AG04450 (cell line): ENCODE measurements around the gene KRT38. TPM values are rescaled to one million over a fixed set of nuclear protein-coding genes. Genes with fewer than 3 reads are reported as not detected.

Experiments used
- CTCF ChIA-PET: fragments of 300-600, 350-600 bp; formaldehyde crosslinking; extraction: SDS; loops from one replicate; lab custom pipeline; 2022; ENCODE audit warnings: antibody characterized with exemption, inconsistent platforms; lab: Charles Lee
- POLR2A ChIA-PET: fragments of 350-600 bp; formaldehyde crosslinking; extraction: SDS; loops from one replicate; lab custom pipeline; 2021; ENCODE audit warnings: antibody characterized with exemption, inconsistent platforms; lab: Yijun Ruan, JAX
- DNase-seq: peaks from one replicate; pipeline ENCODE4 v3.0.0-alpha.2; 2011; ENCODE audit warnings: low read depth, low spot score
- H3K27ac ChIP-seq: one replicate; pipeline ENCODE4 v1.5.1; 2012; ENCODE audit warnings: low read depth, low read length, control low read depth
- H3K27me3 ChIP-seq: one replicate; pipeline ENCODE4 v1.6.0; 2012; ENCODE audit warnings: low read length; ENCODE audit not compliant: control insufficient read depth, insufficient read depth
- H3K4me3 ChIP-seq: 2 replicates; pipeline ENCODE4 v1.5.1; 2011; ENCODE audit warnings: mild to moderate bottlenecking, low read depth, low read length, control low read depth
- H3K9me3 ChIP-seq: 2 replicates; pipeline ENCODE4 v1.5.1; 2012; ENCODE audit warnings: low read length; ENCODE audit not compliant: control insufficient read depth, insufficient read depth
- polyA plus RNA-seq: library from polyadenylated mRNA; depleted of rRNA; stranded (reverse); fragments of >200 nt; gene quantifications from 2 replicates; pipeline ENCODE4 v1.2.3, GENCODE V29; 2011
- TF ChIP-seq, protein P1 (sequence below): IDR thresholded peaks from 2 replicates; pipeline ENCODE4 v1.5.1; 2011; ENCODE audit warnings: low read depth, low read length, control low read depth, inconsistent platforms

The KRT38 gene
- polyA plus RNA-seq, 1 experiment: 0.11 TPM

DNA sequence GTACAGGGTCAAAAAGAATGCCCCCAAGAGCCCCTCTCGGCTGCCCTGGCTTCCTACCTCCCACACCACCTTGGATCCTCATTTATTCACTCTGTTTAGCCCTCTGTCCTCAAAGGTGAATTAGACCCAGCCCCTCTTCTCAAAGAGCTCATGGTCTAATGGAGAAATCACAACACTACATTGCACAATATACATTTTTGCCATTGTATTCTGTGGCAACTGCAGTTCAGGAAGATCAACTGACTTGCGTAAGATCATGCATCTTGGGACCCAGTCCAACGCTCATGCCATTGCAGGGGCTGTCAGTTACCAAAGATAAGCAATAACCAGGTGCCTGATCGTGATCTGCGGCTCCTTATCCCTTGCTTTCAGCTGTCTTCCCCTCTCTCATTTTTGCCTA is 1.4 kb downstream of the KRT38 start:
- POLR2A ChIA-PET: no interaction called here
- H3K27me3 ChIP-seq: peaks cover 6% of the 10 kb centered on the region
- no peak overlapping the region for H3K27ac ChIP-seq
- CTCF ChIA-PET: interaction anchor here (1.1 kb wide), 1 partner anchor 110 kb away, joined by 4 read pairs; no protein-coding TSS in a partner anchor
- TF ChIP-seq, protein P1, sequence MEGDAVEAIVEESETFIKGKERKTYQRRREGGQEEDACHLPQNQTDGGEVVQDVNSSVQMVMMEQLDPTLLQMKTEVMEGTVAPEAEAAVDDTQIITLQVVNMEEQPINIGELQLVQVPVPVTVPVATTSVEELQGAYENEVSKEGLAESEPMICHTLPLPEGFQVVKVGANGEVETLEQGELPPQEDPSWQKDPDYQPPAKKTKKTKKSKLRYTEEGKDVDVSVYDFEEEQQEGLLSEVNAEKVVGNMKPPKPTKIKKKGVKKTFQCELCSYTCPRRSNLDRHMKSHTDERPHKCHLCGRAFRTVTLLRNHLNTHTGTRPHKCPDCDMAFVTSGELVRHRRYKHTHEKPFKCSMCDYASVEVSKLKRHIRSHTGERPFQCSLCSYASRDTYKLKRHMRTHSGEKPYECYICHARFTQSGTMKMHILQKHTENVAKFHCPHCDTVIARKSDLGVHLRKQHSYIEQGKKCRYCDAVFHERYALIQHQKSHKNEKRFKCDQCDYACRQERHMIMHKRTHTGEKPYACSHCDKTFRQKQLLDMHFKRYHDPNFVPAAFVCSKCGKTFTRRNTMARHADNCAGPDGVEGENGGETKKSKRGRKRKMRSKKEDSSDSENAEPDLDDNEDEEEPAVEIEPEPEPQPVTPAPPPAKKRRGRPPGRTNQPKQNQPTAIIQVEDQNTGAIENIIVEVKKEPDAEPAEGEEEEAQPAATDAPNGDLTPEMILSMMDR: no peak
- no peak for DNase-seq
- no peak overlapping the region for H3K4me3 ChIP-seq
- H3K9me3 ChIP-seq: peaks cover 9% of the 10 kb centered on the region; the same call in 1 of the 2 replicates

DNA sequence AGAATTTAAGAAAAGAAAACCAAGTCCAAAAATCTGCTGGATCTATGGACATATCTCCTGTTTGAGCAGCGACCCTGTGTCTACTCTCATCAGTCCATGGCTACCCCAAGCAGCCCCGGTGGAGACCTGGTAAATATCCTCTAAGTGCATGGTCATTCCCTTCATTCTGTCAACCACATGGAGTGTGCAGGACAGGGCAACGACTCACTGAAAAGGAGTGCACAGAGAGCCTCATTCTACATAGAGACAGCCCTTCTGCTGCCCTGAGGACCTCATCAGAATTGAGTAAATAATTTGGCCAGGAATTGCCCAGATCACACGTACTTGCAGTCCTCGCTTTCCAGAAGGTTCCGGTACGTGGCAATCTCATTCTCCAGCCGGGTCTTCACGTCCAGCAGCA is 3.0 kb downstream of the KRT38 start:
- Histone ChIP-seq H3K27ac (no peak overlapping the region), H3K27me3 (peaks cover 6% of the 10 kb centered on the region), H3K4me3 (no peak overlapping the region), H3K9me3 (peaks cover 9% of the 10 kb centered on the region; the same call in 1 of the 2 replicates)
- TF ChIP-seq, protein P1: no peak
- ChIA-PET POLR2A (no interaction called here), CTCF (no interaction called here)
- DNase-seq: no peak

DNA sequence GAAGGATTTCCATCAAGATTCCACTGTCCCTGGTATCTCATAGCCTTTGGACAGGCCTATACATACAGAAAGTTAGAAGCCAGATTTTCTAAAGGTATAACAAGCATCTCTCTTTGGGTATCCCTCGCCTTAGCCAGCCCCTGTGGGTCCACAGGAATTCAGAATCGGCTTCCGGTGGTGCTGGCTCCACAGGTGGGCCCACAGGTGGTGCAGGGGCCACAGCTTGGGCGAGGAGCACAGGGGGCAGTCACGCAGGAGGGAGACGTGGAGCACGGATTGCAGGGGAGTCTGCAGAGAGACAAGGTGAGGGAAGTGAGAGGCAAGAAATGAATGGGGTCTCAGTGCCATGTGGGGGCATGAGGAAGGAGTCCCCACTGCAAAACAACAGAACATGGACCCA is 3.5 kb downstream of the KRT38 start:
- no peak overlapping the region for H3K27ac ChIP-seq
- POLR2A ChIA-PET: no interaction called here
- no peak overlapping the region for H3K4me3 ChIP-seq
- no peak for DNase-seq
- TF ChIP-seq, protein P1: no peak
- peaks cover 6% of the 10 kb centered on the region for H3K27me3 ChIP-seq
- CTCF ChIA-PET: no interaction called here
- peaks cover 9% of the 10 kb centered on the region; the same call in 1 of the 2 replicates for H3K9me3 ChIP-seq

DNA sequence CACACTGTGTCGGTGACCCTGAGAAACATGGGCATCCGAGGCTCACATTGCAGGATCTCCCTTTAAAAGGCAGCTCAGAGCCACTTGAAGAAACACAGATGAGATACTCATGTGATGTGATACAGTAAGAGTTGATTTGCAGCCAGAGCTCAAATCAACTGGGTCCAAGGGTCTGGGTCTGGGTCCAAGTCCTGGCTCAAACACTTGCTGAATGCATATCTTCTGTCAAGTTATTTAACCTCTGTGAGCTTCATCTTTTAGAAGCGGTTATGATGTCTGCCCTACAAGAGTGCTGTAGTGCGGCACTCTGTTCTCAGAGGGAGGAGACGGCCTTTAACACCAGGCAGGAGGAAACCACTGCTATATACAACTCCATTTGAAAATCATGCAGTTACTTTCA is 6.4 kb downstream of the KRT38 start:
- TF ChIP-seq, protein P1: no peak

DNA sequence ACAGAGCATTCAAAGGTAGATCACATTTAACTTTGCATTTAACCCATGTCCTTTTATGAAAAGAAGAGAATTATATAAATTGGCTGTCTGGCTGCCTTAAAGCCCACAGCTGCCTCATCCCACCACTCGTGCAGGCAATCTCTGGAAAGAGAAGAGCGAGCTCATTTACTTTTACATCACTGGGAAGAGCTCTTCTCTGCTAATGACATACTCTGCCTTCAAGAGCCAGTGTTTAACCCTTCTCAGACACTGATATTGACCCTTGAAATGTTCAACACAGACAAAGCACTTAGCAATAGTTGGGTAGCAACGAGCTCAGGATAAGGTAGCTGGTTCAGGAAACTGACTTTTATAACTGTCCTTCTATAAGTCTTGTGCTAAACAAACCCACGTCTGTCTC is 6.8 kb downstream of the KRT38 start:
- CTCF ChIA-PET: interaction anchor here (0.9 to 1.4 kb wide), 3 partner anchors 115 to 524 kb away, joined by 3 read pairs; no protein-coding TSS in a partner anchor

More for the DNA sequence above, 6.4 kb downstream of the KRT38 start:
- H3K27ac ChIP-seq: no peak overlapping the region
- peaks cover 4% of the 10 kb centered on the region for H3K27me3 ChIP-seq
- no peak overlapping the region for H3K4me3 ChIP-seq
- ChIA-PET CTCF (interaction anchor here (1.1 to 1.4 kb wide), 2 partner anchors 114 to 115 kb away, joined by 3 read pairs; no protein-coding TSS in a partner anchor), POLR2A (interaction anchor here (0.6 kb wide), 1 partner anchor 167 kb away, joined by 3 read pairs; no protein-coding TSS in a partner anchor)
- peaks cover 5% of the 10 kb centered on the region; the same call in 1 of the 2 replicates for H3K9me3 ChIP-seq
- DNase-seq: no peak

More for the DNA sequence above, 6.8 kb downstream of the KRT38 start:
- TF ChIP-seq, protein P1: no peak
- no peak for DNase-seq
- H3K9me3 ChIP-seq: peaks cover 2% of the 10 kb centered on the region; the same call in 1 of the 2 replicates
- peaks cover 4% of the 10 kb centered on the region for H3K27me3 ChIP-seq
- POLR2A ChIA-PET: interaction anchor here (0.6 kb wide), 1 partner anchor 166 kb away, joined by 3 read pairs; no protein-coding TSS in a partner anchor
- no peak overlapping the region for H3K27ac ChIP-seq
- H3K4me3 ChIP-seq: no peak overlapping the region
